HG02981 (cell line): Measurements from ENCODE around the gene NAT9.

Experiments used
- ATAC-seq: cut with Tn5 transposase; IDR thresholded peaks from one replicate; pipeline ENCODE4 v1.9.1; 2021; ENCODE audit warnings: mild to moderate bottlenecking, moderate library complexity; ENCODE audit not compliant: unreplicated experiment

NAT9 gene

GRCh38 chr17:74746922-74747321, 29.2 kb downstream of the NAT9 start:
- no peak for ATAC-seq

DNA sequence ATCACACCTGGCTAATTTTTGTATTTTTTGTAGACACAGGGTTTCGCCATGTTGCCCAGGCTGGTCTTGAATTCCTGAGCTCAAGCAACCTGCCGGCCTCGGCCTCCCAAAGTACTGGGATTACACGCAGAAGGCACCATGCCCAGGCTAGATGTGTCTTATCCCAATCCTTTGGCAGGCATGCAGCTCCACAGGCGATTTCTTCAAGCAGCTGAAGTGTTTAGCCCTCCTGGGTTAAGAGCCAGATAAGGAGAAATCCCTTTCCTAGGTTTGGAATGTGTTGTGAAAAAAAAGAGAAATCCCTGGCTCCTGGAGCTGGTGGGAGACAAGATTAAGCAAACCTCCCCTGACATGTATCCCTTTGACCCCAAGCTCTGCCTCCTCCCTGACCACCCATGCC, 29.8 kb downstream of the NAT9 start:
- ATAC-seq: no peak

GRCh38 chr17:74745548-74746177, 30.5 kb downstream of the NAT9 start:
- ATAC-seq: no peak

- no peak for ATAC-seq
Measured at GRCh38 chr17:74744714-74745547, 31.2 kb downstream of the NAT9 start.

DNA sequence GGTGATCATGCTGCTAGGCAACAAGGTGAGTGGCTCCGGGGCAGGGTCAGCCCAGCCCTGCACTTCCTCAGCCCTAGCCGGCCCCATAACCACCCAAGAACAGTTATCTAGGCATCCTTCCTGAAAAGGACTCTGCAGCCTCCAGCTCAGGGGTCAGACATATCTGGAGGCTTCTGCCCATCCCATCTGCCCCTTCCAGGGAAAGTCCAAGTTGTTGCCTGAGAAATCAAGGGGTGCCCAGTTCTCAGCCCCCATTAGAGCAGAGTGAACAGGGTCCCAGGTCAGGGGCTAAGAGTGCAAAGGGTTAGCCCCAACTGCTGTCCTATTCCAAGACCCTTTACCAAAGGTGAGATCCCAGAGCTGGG, 31.8 kb downstream of the NAT9 start:
- ATAC-seq: no peak

GRCh38 chr17:74743755-74744154, 32.4 kb downstream of the NAT9 start:
- no peak for ATAC-seq

GRCh38 chr17:74742978-74743545, 33.1 kb downstream of the NAT9 start:
- no peak for ATAC-seq

DNA sequence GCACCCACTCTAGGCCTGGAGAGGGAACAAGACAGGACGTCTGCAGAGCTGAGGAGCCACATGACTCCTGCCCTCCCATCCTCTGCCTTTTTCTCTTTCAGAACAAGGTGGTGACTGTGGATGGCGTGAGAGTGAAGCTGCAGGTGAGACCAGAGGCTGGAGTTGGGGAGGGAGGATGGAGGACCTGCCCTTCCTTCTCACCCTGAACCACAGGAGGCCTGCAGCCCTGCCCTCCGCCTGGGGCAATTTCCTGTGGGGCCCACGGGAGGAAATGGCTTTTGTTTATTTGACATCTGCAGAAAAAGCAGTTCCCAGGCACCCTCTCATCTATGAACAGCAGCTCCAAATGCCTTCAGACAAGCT, 34.0 kb downstream of the NAT9 start:
- no peak for ATAC-seq

DNA sequence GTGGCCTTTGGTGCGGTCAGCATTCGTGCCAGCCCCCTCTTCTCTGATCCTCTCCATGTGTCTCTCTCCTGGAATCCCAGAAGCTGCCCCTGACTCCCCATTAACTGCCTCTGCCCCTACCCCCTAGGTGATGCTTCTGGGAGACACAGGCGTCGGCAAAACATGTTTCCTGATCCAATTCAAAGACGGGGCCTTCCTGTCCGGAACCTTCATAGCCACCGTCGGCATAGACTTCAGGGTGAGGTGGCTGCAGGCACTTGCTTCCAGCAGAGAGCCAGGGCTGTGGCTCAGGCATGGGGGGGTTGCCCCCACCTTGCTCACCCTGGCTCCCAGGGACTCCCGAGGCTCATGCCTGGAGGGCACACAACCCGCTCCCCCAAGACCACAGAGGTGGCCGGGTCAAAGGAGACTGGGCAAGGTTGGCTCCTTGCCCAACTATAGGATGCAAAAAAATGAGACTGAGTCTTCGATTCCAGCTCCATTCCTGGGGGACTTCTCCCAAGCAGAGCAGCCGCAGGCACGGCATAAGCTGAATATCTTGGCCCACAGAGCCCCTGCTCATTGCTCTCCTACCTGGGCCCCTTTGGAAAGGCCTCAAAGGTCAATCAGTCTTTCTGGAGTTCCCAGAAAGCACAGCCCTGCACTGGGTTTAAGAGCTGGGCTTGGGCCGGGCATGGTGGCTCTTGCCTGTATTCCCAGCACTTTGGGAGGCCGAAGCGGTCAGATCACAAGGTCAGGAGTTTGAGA, 35.3 kb downstream of the NAT9 start:
- no peak for ATAC-seq

GRCh38 chr17:74740173-74740572, 36.0 kb downstream of the NAT9 start:
- no peak for ATAC-seq

DNA sequence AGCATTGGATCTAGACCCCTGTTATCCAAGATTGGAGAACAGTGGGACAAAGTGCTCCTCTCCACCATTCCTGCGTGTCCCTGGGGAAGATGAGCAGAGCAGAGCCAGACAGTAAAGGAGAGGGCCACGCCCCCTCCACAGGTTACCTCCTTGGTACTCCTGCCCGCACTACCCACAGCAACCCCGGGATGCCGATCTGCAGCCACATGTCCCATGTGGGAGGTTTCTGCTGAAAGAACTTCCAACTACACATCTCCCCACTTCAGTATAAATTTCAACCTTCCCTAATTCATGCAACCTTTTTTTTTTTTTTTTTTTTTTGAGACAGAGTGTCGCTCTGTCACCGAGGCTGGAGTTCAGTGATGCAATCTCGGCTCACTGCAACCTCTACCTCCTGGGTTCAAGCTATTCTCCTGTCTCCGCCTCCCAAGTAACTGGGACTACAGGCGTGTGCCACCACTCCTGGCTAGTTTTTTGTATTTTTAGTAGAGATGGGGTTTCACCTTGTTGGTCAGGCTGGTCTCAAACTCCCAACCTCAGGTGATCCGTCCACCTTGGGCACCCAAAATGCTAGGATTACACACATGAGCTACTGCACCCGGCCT, 36.8 kb downstream of the NAT9 start:
- ATAC-seq: no peak

DNA sequence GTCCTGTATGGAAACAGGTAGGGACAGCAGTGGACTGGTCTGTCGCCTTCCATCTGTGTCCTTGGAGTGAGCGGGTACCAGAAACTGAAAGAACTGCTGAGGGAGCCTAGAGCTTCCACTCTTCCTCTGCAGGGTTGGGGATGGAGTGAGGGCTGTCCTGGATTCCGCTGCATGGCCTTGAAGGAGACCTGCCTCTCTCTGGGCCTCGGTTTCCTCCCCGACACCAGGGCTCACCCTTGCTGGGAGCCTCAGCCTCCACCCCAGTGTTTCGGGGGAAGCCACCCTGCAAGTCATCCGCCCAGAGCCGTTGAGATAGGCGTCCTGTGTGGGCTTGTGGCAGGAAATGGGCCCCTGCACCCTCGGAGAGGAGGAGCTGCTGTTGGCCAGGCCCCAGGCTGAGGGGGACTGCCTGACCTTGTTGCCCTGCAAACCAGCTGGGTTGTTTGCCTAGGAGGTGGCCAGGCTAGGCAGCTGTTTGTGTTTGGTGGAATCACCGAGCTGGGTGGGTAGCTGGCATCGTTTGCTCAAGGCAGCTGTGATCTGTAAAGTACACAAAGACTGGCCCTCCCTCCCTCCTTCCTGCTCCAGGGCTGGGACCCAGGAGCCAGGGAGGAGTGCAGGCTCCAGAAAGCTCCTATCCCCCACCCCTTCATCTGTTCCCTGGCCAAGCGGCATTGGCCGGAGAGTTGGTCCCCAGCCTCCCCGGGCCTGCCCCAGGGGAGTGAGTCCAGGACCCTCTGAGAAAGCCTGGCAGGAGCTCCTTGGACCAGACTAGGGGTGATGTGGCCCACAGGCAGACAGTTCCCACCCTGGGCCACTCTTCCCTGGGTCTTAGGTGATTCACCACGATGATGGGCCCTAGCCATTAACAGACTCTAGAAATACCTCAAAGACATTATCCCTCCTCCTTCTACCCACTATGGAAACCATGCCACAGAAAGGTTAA, 37.8 kb downstream of the NAT9 start:
- no peak for ATAC-seq

- no peak for ATAC-seq
Measured at GRCh38 chr17:74737299-74738050, 38.7 kb downstream of the NAT9 start.

GRCh38 chr17:74736513-74737298, 39.4 kb downstream of the NAT9 start, which contains the start of gene RAB37:
Gene RAB37 (plus strand): TSS chr17:74737256. CDS start chr17:74737273, 17 bp downstream.
- no peak for ATAC-seq

DNA sequence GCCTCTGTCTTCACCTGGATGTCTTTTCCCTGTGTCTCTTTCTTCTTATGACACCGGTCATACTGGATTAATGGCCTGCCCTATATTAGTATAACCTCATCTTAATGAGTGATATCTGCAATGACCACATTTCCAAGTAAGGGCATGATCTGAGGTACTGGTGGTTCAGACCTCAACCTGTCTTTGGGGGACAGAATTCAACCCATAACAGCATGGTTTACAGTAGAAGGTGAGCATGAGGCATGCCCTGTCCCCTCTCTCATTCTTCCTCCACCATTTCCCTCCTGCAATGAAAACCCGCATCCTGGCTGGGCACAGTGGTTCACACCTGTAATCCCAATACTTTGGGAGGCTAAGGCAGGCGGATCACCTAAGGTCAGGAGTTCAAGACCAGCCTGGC, 41.9 kb downstream of the NAT9 start:
- no peak for ATAC-seq

DNA sequence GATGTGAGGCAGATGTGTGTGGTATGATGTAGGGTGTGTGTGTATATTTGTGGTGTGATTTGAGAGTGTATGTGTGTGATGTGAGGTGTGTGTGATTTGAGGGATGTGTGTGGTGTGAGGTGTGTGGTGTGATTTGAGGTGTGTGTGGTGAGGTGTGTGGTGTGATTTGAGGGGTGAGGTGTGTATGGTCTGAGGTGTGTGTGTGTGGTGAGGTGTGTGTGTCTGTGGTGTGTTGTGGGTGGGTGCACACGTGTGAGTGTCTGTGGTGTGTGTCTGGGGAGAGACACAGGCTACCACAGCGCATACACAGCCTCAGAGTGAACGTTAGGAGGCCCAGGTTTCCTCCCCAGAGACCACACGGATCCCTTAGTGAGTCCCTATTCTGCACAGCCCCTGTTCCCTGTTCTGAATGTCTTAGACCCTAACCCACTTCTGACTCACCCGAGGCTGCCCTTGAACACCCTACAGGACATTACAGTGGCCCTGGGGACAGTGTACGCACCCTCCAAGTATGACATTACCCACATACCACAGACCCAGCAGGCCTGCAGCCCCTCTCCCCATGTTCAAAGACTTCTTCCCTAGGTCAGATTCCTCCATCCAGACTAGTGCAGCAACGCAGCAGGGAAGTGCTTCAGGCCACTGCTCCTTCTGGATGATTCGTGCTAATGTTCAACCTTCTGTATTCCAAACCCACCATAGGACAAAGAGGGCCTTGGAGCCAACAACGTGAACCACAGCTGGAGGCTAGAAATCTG, 42.6 kb downstream of the NAT9 start:
- no peak for ATAC-seq

GRCh38 chr17:74732042-74732867, 43.9 kb downstream of the NAT9 start:
- no peak for ATAC-seq
